Activated naive CD8-positive, alpha-beta T cell treated with anti-CD3 and anti-CD28 coated beads, Interleukin-2, amount 10 ng/mL, durations not matched to agents 7 days and 5 days (primary cell): ENCODE results near the gene CDH4. TPM values are rescaled to one million over a fixed set of nuclear protein-coding genes. Genes with fewer than 3 reads are reported as not detected.

Experiments used
- ATAC-seq: fragments of 150-1000 bp; cut with Tn5 transposase; one replicate; pipeline ENCODE4 v1.10.0; 2021; ENCODE audit warnings: low read depth, moderate library complexity
- POLR2A ChIA-PET: fragments of 350-600 bp; sonication (Branson Sonifier 250); formaldehyde crosslinking; loops from one replicate; lab custom pipeline; 2021; ENCODE audit warnings: antibody characterized with exemption; lab: Charles Lee
- DNase-seq: peaks from one replicate; pipeline ENCODE4 v3.0.0; 2021
- H3K27ac Mint-ChIP-seq: one replicate; pipeline ENCODE4 v1.8.0; 2022; ENCODE audit warnings: mild to moderate bottlenecking, mixed read lengths
- H3K27me3 Mint-ChIP-seq: one replicate; pipeline ENCODE4 v1.8.0; 2022; ENCODE audit warnings: mild to moderate bottlenecking, moderate library complexity, mixed read lengths
- H3K36me3 Mint-ChIP-seq: one replicate; pipeline ENCODE4 v1.8.0; 2021; ENCODE audit warnings: mild to moderate bottlenecking, mixed read lengths
- H3K4me1 Mint-ChIP-seq: one replicate; pipeline ENCODE4 v1.8.0; 2021; ENCODE audit warnings: mixed read lengths
- H3K4me3 Mint-ChIP-seq: one replicate; pipeline ENCODE4 v1.8.0; 2022; ENCODE audit warnings: mild to moderate bottlenecking, moderate library complexity, mixed read lengths
- H3K9me3 Mint-ChIP-seq: one replicate; pipeline ENCODE4 v1.8.0; 2021; ENCODE audit warnings: mixed read lengths
- total RNA-seq, 2 experiments: library from RNA; stranded (reverse); gene quantifications; one replicate each; pipeline ENCODE4 v1.2.3, GENCODE V29; 2021

Gene CDH4
- total RNA-seq, 2 experiments from 2014 or later: 0.14 to 0.20 TPM

- Mint-ChIP-seq H3K9me3 (no peaks in the 10 kb centered on the region), H3K4me3 (no peak overlapping the region), H3K27ac (no peak overlapping the region), H3K27me3 (no peaks in the 10 kb centered on the region), H3K4me1 (peaks cover under 1% of the 10 kb centered on the region), H3K36me3 (no peaks in the 10 kb centered on the region)
- ATAC-seq (no peak), DNase-seq (no peak)
- POLR2A ChIA-PET: no interaction called here
Measured at GRCh38 chr20:61725145-61725544, 473.1 kb downstream of the CDH4 start.

- no peak overlapping the region for H3K27ac Mint-ChIP-seq
- POLR2A ChIA-PET: no interaction called here
- no peaks in the 10 kb centered on the region for H3K4me1 Mint-ChIP-seq
- ATAC-seq: no peak
- H3K9me3 Mint-ChIP-seq: no peaks in the 10 kb centered on the region
- no peak overlapping the region for H3K4me3 Mint-ChIP-seq
- H3K36me3 Mint-ChIP-seq: no peaks in the 10 kb centered on the region
- DNase-seq: no peak
- no peaks in the 10 kb centered on the region for H3K27me3 Mint-ChIP-seq
Measured at GRCh38 chr20:61725966-61726365, 473.9 kb downstream of the CDH4 start.

- POLR2A ChIA-PET: no interaction called here
- H3K27ac Mint-ChIP-seq: no peak overlapping the region
- no peaks in the 10 kb centered on the region for H3K9me3 Mint-ChIP-seq
- H3K4me3 Mint-ChIP-seq: no peak overlapping the region
- DNase-seq (no peak), ATAC-seq (no peak)
- no peaks in the 10 kb centered on the region for H3K4me1 Mint-ChIP-seq
- no peaks in the 10 kb centered on the region for H3K27me3 Mint-ChIP-seq
- H3K36me3 Mint-ChIP-seq: no peaks in the 10 kb centered on the region
Measured at GRCh38 chr20:61726979-61727378, 474.9 kb downstream of the CDH4 start.

DNA sequence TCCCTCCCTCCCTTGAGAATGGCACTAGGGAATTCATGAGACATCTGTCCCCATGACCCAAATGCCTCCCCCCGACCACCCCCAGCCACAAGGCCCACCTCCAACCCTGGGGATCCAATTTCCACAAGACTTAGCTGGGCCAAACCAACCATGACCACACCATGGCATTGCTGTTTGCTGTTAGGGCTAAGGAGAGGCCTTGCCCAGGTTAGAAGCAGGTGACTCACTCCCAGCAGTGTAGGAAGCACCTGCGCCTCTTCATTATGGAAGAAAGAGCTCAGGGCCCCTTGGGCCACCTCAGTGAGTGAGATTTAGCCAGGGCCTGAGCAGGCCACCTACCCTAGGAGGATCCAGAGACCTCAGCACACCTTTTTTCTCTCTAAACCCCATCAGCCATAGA is 475.7 kb downstream of the CDH4 start:
- POLR2A ChIA-PET: no interaction called here
- peaks cover 1% of the 10 kb centered on the region for H3K27me3 Mint-ChIP-seq

GRCh38 chr20:61728326-61728725 is 476.3 kb downstream of the CDH4 start:
- DNase-seq (no peak), ATAC-seq (no peak)
- Mint-ChIP-seq H3K9me3 (no peaks in the 10 kb centered on the region), H3K27me3 (peaks cover 1% of the 10 kb centered on the region), H3K27ac (no peak overlapping the region), H3K4me3 (no peak overlapping the region), H3K36me3 (no peaks in the 10 kb centered on the region), H3K4me1 (no peaks in the 10 kb centered on the region)
- POLR2A ChIA-PET: no interaction called here

More for the DNA sequence above, 475.7 kb downstream of the CDH4 start:
- no peak for ATAC-seq
- Mint-ChIP-seq H3K27ac (no peak overlapping the region), H3K36me3 (no peaks in the 10 kb centered on the region), H3K4me1 (no peaks in the 10 kb centered on the region), H3K4me3 (no peak overlapping the region), H3K9me3 (no peaks in the 10 kb centered on the region)
- DNase-seq: no peak

- no peaks in the 10 kb centered on the region for H3K4me1 Mint-ChIP-seq
- H3K9me3 Mint-ChIP-seq: no peaks in the 10 kb centered on the region
- no peak overlapping the region for H3K27ac Mint-ChIP-seq
- ATAC-seq: no peak
- no peak for DNase-seq
- no peak overlapping the region for H3K4me3 Mint-ChIP-seq
- POLR2A ChIA-PET: no interaction called here
- H3K27me3 Mint-ChIP-seq: peaks cover 1% of the 10 kb centered on the region
- H3K36me3 Mint-ChIP-seq: no peaks in the 10 kb centered on the region
Measured at GRCh38 chr20:61728786-61729770, 477.0 kb downstream of the CDH4 start.

DNA sequence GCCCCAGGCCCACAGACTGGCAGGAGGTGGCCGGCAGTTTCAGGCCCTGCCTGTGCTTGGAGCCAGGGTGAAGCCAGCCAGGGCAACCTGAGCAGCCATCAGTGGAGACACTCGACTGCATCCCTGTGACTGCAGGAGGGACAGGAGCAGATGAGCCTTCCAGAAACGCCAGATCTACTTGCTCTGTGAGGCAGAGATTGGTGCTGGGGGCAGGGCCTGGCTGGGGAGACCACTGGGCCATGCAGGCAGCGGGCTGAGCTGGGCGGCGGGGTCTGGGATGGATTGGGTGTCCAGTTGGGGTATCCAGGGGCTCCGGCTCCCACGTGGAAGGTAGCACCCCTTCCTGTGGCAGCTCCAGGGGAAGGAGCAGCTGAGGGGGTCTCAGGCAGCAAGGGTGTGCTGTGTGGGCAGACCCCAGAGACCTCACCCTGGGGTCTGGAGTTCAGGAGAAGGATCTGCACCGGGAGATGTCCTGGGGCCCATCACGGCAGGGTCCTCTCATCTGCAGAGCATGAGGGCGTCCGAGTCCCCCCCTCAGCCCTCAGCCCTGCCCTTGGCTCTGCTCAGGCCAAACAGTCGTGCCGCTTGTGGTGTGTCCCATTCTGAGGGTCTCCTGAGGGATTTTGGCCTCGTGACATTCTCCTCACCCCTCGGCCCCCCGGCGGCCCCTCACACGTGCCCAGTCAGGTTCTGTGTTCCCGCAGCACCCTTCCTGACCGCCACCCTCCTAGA is 478.7 kb downstream of the CDH4 start:
- peaks cover 1% of the 10 kb centered on the region for H3K27me3 Mint-ChIP-seq
- POLR2A ChIA-PET: no interaction called here
- DNase-seq (no peak), ATAC-seq (no peak)
- H3K4me3 Mint-ChIP-seq: no peak overlapping the region
- H3K36me3 Mint-ChIP-seq: no peaks in the 10 kb centered on the region
- H3K9me3 Mint-ChIP-seq: no peaks in the 10 kb centered on the region
- no peaks in the 10 kb centered on the region for H3K4me1 Mint-ChIP-seq
- H3K27ac Mint-ChIP-seq: no peak overlapping the region

- ATAC-seq: no peak
- Mint-ChIP-seq H3K27ac (no peak overlapping the region), H3K4me1 (no peaks in the 10 kb centered on the region), H3K27me3 (peaks cover 1% of the 10 kb centered on the region), H3K36me3 (no peaks in the 10 kb centered on the region), H3K4me3 (no peak overlapping the region), H3K9me3 (no peaks in the 10 kb centered on the region)
- POLR2A ChIA-PET: no interaction called here
- no peak for DNase-seq
Measured at GRCh38 chr20:61731363-61732181, 479.5 kb downstream of the CDH4 start.

GRCh38 chr20:61732511-61733210 is 480.6 kb downstream of the CDH4 start:
- H3K27me3 Mint-ChIP-seq: peaks cover 1% of the 10 kb centered on the region
- no peak for DNase-seq
- H3K27ac Mint-ChIP-seq: peak overlapping the region; percentile 15
- ATAC-seq: no peak
- no peak overlapping the region for H3K4me3 Mint-ChIP-seq
- POLR2A ChIA-PET: no interaction called here
- H3K36me3 Mint-ChIP-seq: no peaks in the 10 kb centered on the region
- H3K4me1 Mint-ChIP-seq: no peaks in the 10 kb centered on the region
- H3K9me3 Mint-ChIP-seq: no peaks in the 10 kb centered on the region

DNA sequence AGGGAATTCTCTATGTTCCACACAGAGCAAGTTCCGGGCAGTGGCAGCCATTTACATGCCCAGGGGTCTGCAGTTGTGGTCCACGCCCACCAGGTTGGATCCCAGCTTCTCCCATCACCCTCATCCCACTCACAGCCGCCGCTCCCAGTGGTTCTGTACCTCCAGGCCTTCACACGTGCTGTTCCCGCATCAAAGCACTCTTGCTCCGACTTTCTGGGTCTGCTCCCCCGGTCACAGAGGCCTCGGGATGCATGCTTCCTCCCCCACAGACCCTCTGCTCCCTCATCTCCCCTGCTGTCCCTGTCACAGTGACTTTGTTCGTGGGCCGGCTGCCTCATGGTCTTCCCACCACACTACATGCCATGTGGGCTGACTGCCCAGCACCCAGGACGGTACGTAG is 481.2 kb downstream of the CDH4 start:
- Mint-ChIP-seq H3K9me3 (no peaks in the 10 kb centered on the region), H3K4me1 (no peaks in the 10 kb centered on the region), H3K36me3 (no peaks in the 10 kb centered on the region), H3K27me3 (peaks cover 1% of the 10 kb centered on the region), H3K27ac (no peak overlapping the region), H3K4me3 (no peak overlapping the region)
- ATAC-seq (no peak), DNase-seq (no peak)
- POLR2A ChIA-PET: no interaction called here

- no peaks in the 10 kb centered on the region for H3K36me3 Mint-ChIP-seq
- POLR2A ChIA-PET: no interaction called here
- H3K4me1 Mint-ChIP-seq: no peaks in the 10 kb centered on the region
- no peak overlapping the region for H3K4me3 Mint-ChIP-seq
- H3K27me3 Mint-ChIP-seq: peaks cover 1% of the 10 kb centered on the region
- ATAC-seq: no peak
- H3K9me3 Mint-ChIP-seq: no peaks in the 10 kb centered on the region
- no peak overlapping the region for H3K27ac Mint-ChIP-seq
- no peak for DNase-seq
Measured at GRCh38 chr20:61733891-61734732, 482.1 kb downstream of the CDH4 start.
